Measurements from ENCODE around the gene AGPAT1. TPM values are rescaled to one million over a fixed set of nuclear protein-coding genes. Genes with fewer than 3 reads are reported as not detected.

The AGPAT1 gene
- polyA plus RNA-seq, 1 of the 3 experiments (the other 2 are of a cell fraction): 118 TPM

DNA sequence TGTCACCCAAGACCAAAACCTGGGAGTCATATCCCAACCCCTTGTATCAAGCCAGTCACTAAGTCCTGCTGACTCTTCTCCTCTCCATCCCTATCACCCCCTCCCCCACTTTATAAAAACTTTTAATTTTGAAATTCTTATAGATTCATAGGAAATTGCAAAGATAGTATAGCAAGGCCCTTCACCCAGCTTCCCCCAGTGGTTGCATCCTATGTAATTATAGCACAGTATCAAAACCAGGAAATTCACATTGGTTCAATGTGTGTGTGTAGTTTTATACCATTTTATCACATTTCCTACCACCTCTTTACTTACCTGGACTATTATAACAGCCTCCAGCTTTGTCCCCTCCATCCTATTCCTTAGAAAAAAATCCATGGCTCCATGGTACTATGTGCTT, 17.8 kb downstream of the AGPAT1 start:
- Histone ChIP-seq H3K27ac (ENCODE audit: low read depth in 2 of 2, low read length in 1 of 2) (no peak overlapping the region), H3K4me3 (ENCODE audit: low read depth in 2 of 2, low read length in 1 of 2) (no peak overlapping the region), H2AFZ (ENCODE audit: low read depth) (no peak overlapping the region), H3K36me3 (replicated peaks in 1 of 2; ENCODE audit: control insufficient read depth in 1 of 2, insufficient read depth in 2 of 2, low read length in 1 of 2) (peaks cover 16 to 26% of the 10 kb centered on the region in 2 experiments), H3K9me3 (no peaks in the 10 kb centered on the region), H3K4me1 (ENCODE audit: control insufficient read depth in 1 of 2, insufficient read depth in 2 of 2, low read depth in 1 of 2, low read length in 1 of 2) (peaks cover 3 to 15% of the 10 kb centered on the region in 2 experiments; a peak in 2 of 4 replicates), H3K9ac (no peak overlapping the region), H3F3A (replicated peaks; ENCODE audit: insufficient read depth) (no peaks in the 10 kb centered on the region), H3K27me3 (ENCODE audit: insufficient read depth) (no peaks in the 10 kb centered on the region), H4K20me1 (ENCODE audit: insufficient read depth) (no peaks in the 10 kb centered on the region), H3K9me2 (no peaks in the 10 kb centered on the region), H3K79me2 (ENCODE audit: insufficient read depth) (peaks cover 19% of the 10 kb centered on the region), H3K4me2 (no peak overlapping the region)
- DNase-seq: no peak
- no peak for TF ChIP-seq EP300 (IDR thresholded peaks at IDR 0.05; ENCODE audit: borderline replicate concordance in 1 of 2, low read depth in 1 of 2, low read length in 1 of 2)
- no peak for TF ChIP-seq MXI1 (IDR thresholded peaks at IDR 0.05; ENCODE audit: low read depth, low read length)
- no peak for TF ChIP-seq FOSL2 (IDR thresholded peaks at IDR 0.05; ENCODE audit: borderline replicate concordance, low read depth)
- TF ChIP-seq, protein P1, sequence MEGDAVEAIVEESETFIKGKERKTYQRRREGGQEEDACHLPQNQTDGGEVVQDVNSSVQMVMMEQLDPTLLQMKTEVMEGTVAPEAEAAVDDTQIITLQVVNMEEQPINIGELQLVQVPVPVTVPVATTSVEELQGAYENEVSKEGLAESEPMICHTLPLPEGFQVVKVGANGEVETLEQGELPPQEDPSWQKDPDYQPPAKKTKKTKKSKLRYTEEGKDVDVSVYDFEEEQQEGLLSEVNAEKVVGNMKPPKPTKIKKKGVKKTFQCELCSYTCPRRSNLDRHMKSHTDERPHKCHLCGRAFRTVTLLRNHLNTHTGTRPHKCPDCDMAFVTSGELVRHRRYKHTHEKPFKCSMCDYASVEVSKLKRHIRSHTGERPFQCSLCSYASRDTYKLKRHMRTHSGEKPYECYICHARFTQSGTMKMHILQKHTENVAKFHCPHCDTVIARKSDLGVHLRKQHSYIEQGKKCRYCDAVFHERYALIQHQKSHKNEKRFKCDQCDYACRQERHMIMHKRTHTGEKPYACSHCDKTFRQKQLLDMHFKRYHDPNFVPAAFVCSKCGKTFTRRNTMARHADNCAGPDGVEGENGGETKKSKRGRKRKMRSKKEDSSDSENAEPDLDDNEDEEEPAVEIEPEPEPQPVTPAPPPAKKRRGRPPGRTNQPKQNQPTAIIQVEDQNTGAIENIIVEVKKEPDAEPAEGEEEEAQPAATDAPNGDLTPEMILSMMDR (IDR thresholded peaks at IDR 0.05): no peak
- TF ChIP-seq GATA2 (CRISPR knock-in tag; IDR thresholded peaks at IDR 0.05): no peak
- no peak for TF ChIP-seq GABPA (IDR thresholded peaks at IDR 0.05; ENCODE audit: low read depth)
- no peak for TF ChIP-seq USF2 (IDR thresholded peaks at IDR 0.05; ENCODE audit: borderline replicate concordance, low read depth, low read length)
- ChIA-PET POLR2A (interaction anchor here (0.5 kb wide), 1 partner anchor 36 kb away, joined by 3 read pairs; no protein-coding TSS in a partner anchor), CTCF (interaction anchor here (1.3 to 3.8 kb wide), 2 partner anchors 39 to 110 kb away, joined by 4 to 14 read pairs; no protein-coding TSS in a partner anchor)

GRCh38 chr6:32156891-32157290, 19.0 kb downstream of the AGPAT1 start:
- CTCF ChIA-PET: interaction anchor here (1.3 kb wide), 1 partner anchor 109 kb away, joined by 4 read pairs; no protein-coding TSS in a partner anchor
- no peaks in the 10 kb centered on the region for H4K20me1 ChIP-seq (ENCODE audit: insufficient read depth)

More at GRCh38 chr6:32156891-32157290, 19.0 kb downstream of the AGPAT1 start:
- Histone ChIP-seq H3K9me2 (no peaks in the 10 kb centered on the region), H3F3A (replicated peaks; ENCODE audit: insufficient read depth) (peaks cover 4% of the 10 kb centered on the region), H3K9ac (no peak overlapping the region), H3K36me3 (replicated peaks in 1 of 2; ENCODE audit: control insufficient read depth in 1 of 2, insufficient read depth in 2 of 2, low read length in 1 of 2) (peaks cover 16 to 22% of the 10 kb centered on the region in 2 experiments), H3K4me1 (ENCODE audit: control insufficient read depth in 1 of 2, insufficient read depth in 2 of 2, low read depth in 1 of 2, low read length in 1 of 2) (peaks cover 13 to 26% of the 10 kb centered on the region in 2 experiments; a peak in 3 of 4 replicates), H3K9me3 (no peaks in the 10 kb centered on the region), H3K4me2 (no peak overlapping the region), H3K79me2 (ENCODE audit: insufficient read depth) (peaks cover 19% of the 10 kb centered on the region), H3K27me3 (ENCODE audit: insufficient read depth) (no peaks in the 10 kb centered on the region), H2AFZ (ENCODE audit: low read depth) (no peak overlapping the region), H3K27ac (ENCODE audit: low read depth in 2 of 2, low read length in 1 of 2) (no peak overlapping the region), H3K4me3 (ENCODE audit: low read depth in 2 of 2, low read length in 1 of 2) (no peak overlapping the region)
- no peak for DNase-seq
- POLR2A ChIA-PET: no interaction called here
- WGBS (ENCODE audit: low lambda C conversion rate): 98% methylated on average over 9 of the region's 9 CpGs
- TF ChIP-seq NRF1 (IDR thresholded peaks at IDR 0.05; ENCODE audit: low read depth, low read length): no peak
- TF ChIP-seq RAD21 (IDR thresholded peaks at IDR 0.05; ENCODE audit: low read length): no peak
- TF ChIP-seq TAF1 (IDR thresholded peaks at IDR 0.05; ENCODE audit: borderline replicate concordance, low read depth, low read length): no peak
- TF ChIP-seq, protein P2, sequence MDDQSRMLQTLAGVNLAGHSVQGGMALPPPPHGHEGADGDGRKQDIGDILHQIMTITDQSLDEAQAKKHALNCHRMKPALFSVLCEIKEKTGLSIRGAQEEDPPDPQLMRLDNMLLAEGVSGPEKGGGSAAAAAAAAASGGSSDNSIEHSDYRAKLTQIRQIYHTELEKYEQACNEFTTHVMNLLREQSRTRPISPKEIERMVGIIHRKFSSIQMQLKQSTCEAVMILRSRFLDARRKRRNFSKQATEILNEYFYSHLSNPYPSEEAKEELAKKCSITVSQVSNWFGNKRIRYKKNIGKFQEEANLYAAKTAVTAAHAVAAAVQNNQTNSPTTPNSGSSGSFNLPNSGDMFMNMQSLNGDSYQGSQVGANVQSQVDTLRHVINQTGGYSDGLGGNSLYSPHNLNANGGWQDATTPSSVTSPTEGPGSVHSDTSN (IDR thresholded peaks at IDR 0.05): no peak
- no peak for TF ChIP-seq USF1 (IDR thresholded peaks at IDR 0.05; ENCODE audit: borderline replicate concordance, low read depth)
- TF ChIP-seq JUND (IDR thresholded peaks at IDR 0.05): no peak
- TF ChIP-seq GATA2 (CRISPR knock-in tag; IDR thresholded peaks at IDR 0.05): no peak
- no peak for TF ChIP-seq RXRA (IDR thresholded peaks at IDR 0.05; ENCODE audit: borderline replicate concordance, low read depth)
- no peak for TF ChIP-seq TCF12 (IDR thresholded peaks at IDR 0.05)
- no peak for TF ChIP-seq MEF2A (IDR thresholded peaks at IDR 0.05; ENCODE audit: borderline replicate concordance, low read depth)
- TF ChIP-seq RFX5 (IDR thresholded peaks at IDR 0.05; ENCODE audit: low read length): no peak
- TF ChIP-seq, protein P1 (IDR thresholded peaks at IDR 0.05): no peak
- no peak for TF ChIP-seq GABPA (IDR thresholded peaks at IDR 0.05; ENCODE audit: low read depth)
- TF ChIP-seq SIN3A (IDR thresholded peaks at IDR 0.05; ENCODE audit: borderline replicate concordance, low read depth, low read length): no peak
- TF ChIP-seq POLR2AphosphoS5 (IDR thresholded peaks at IDR 0.05; ENCODE audit: low read depth, low read length): no peak

All from SK-N-SH (cell line).